Caco-2 (cell line): ENCODE data around the gene CIZ1. TPM values are rescaled to one million over a fixed set of nuclear protein-coding genes. Genes with fewer than 3 reads are reported as not detected.
A peak's percentile ranks its signal among the peaks of the same experiment; 100 is the strongest.

Experiments used
- Bru-seq: library from RNA; stranded (reverse); fragments of 400-500 nt; gene quantifications from one replicate; lab custom pipeline; 2021; lab: Mats Ljungman, UMichigan
- BruChase-seq, 2 experiments: library from RNA; stranded (reverse); fragments of 400-500 nt; gene quantifications; one replicate each; lab custom pipeline; 2021; lab: Mats Ljungman, UMichigan
- BruUV-seq: library from RNA; stranded (reverse); fragments of 400-500 nt; replicated peaks from 2 replicates; lab custom pipeline; 2021; lab: Mats Ljungman, UMichigan
- CTCF ChIA-PET: fragments of 300-600 bp; sonication (Branson Sonifier 250); formaldehyde crosslinking; loops from one replicate; lab custom pipeline; 2022; ENCODE audit warnings: antibody characterized with exemption; lab: Charles Lee
- POLR2A ChIA-PET: fragments of 300-600 bp; sonication (Branson Sonifier 250); formaldehyde crosslinking; loops from one replicate; lab custom pipeline; 2022; ENCODE audit warnings: antibody characterized with exemption; lab: Charles Lee
- DNase-seq, 2 experiments: peaks; one replicate each; pipeline versions ENCODE4 v3.0.0 to v3.0.0-alpha.2; 2020 to 2022
- H3K27me3 ChIP-seq: replicated peaks from 2 replicates; pipeline ENCODE4 v1.6.0; 2011; ENCODE audit warnings: low read length; ENCODE audit not compliant: control insufficient read depth, insufficient read depth
- H3K36me3 ChIP-seq: 2 replicates; pipeline ENCODE4 v1.5.1; 2011; ENCODE audit warnings: low read length; ENCODE audit not compliant: control insufficient read depth, insufficient read depth
- H3K4me1 ChIP-seq: fragments of 250-450 bp; sonication (Bioruptor Pico); 2 replicates; pipeline ENCODE4 v1.5.1; 2020; ENCODE audit warnings: mild to moderate bottlenecking
- H3K4me3 ChIP-seq: 2 replicates; pipeline ENCODE4 v1.5.1; 2011; ENCODE audit warnings: low read depth, mild to moderate bottlenecking, control low read depth, low read length
- H3K9me3 ChIP-seq: fragments of 250-450 bp; sonication (Bioruptor Pico); 2 replicates; pipeline ENCODE4 v1.5.1; 2020; ENCODE audit warnings: mild to moderate bottlenecking, moderate library complexity
- H3K27ac Mint-ChIP-seq: one replicate; pipeline ENCODE4 v1.8.0; 2022; ENCODE audit warnings: mixed read lengths; ENCODE audit not compliant: unreplicated experiment
- H3K27me3 Mint-ChIP-seq: one replicate; pipeline ENCODE4 v1.8.0; 2022; ENCODE audit warnings: mixed read lengths; ENCODE audit not compliant: insufficient read depth, unreplicated experiment
- H3K36me3 Mint-ChIP-seq: one replicate; pipeline ENCODE4 v1.8.0; 2022; ENCODE audit warnings: mild to moderate bottlenecking, mixed read lengths; ENCODE audit not compliant: insufficient read depth, unreplicated experiment
- H3K4me1 Mint-ChIP-seq: one replicate; pipeline ENCODE4 v1.8.0; 2022; ENCODE audit warnings: low read depth, mixed read lengths; ENCODE audit not compliant: unreplicated experiment
- H3K4me3 Mint-ChIP-seq: one replicate; pipeline ENCODE4 v1.8.0; 2022; ENCODE audit warnings: mild to moderate bottlenecking, moderate library complexity, mixed read lengths; ENCODE audit not compliant: unreplicated experiment
- H3K9me3 Mint-ChIP-seq: one replicate; pipeline ENCODE4 v1.8.0; 2022; ENCODE audit warnings: mixed read lengths; ENCODE audit not compliant: unreplicated experiment
- CTCF ChIP-seq, 2 experiments: fragments of 200-600 bp in 1 of 2; IDR thresholded peaks; 1 replicate in 1 of 2; 2 replicates in 1 of 2; pipeline versions ENCODE4 v1.5.1 to v1.8.0; 2011 to 2022; ENCODE audit warnings: antibody characterized with exemption in 1 of 2, control low read depth in 1 of 2, inconsistent platforms in 1 of 2, low read depth in 1 of 2, low read length in 1 of 2, mild to moderate bottlenecking in 1 of 2, moderate library complexity in 1 of 2; ENCODE audit not compliant: insufficient read depth in 1 of 2, severe bottlenecking in 1 of 2, unreplicated experiment in 1 of 2
- intact Hi-C: fragments of 100-400 bp; cut with micrococcal nuclease; formaldehyde crosslinking; loops from one replicate; pipeline ENCODE4 v1.10.0; 2022; ENCODE audit not compliant: unreplicated experiment
- long read RNA-seq: library from polyadenylated mRNA; stranded (forward); transcript quantifications from one replicate; pipeline ENCODE4 v2.0.0, GENCODE V29; 2022
- total RNA-seq: library from RNA; stranded (reverse); gene quantifications from 2 replicates; pipeline ENCODE4 v1.2.3, GENCODE V29; 2022

The CIZ1 gene
- total RNA-seq (154 and 187 TPM in 2 replicates), Bru-seq, nascent RNA (percentile 60 among the genes with signal in this experiment), BruChase-seq, experiment 1, labeled RNA remaining after a 2-hour chase (percentile 65 among the genes with signal in this experiment), BruChase-seq, experiment 2, labeled RNA remaining after a 6-hour chase (percentile 75 among the genes with signal in this experiment)
- long read RNA-seq, transcript CIZ1-204 (17 exons, 2,984 nt): major isoform, 50 of 172 reads
- long read RNA-seq, partial matches to known transcripts: 25 of 172 reads
- long read RNA-seq, other reads (novel, unspliced or antisense): 92 of 172 reads

- peak within 1 kb of the TSS; percentile 96 for H3K27ac Mint-ChIP-seq
- peaks cover 46% of the 10 kb centered on the region for H3K36me3 Mint-ChIP-seq
- H3K9me3 Mint-ChIP-seq: no peaks in the 10 kb centered on the region
- H3K36me3 ChIP-seq: peaks cover 3% of the 10 kb centered on the region
- H3K4me1 ChIP-seq: 0 out of 2 replicates have a peak, but pooled peaks cover 7% of the 10 kb centered on the region
- BruUV-seq: TSS peak; percentile 68
- no peaks in the 10 kb centered on the region for H3K27me3 ChIP-seq
- TF ChIP-seq CTCF (IDR thresholded peaks at IDR 0.05; ENCODE audit: insufficient read depth in 1 of 2, low read depth in 1 of 2, low read length in 1 of 2, severe bottlenecking in 1 of 2, unreplicated experiment in 1 of 2): peak; percentile 61 to 79
- ChIA-PET POLR2A (interaction anchor here (0.6 to 1.6 kb wide), 4 partner anchors 28 to 256 kb away, joined by 3 to 5 read pairs (median 4); partner anchors contain the start of gene BBLN), CTCF (interaction anchor here (0.6 to 1.9 kb wide), 4 partner anchors 8 to 253 kb away, joined by 3 to 10 read pairs (median 4); partner anchors contain the start of genes GOLGA2 and SWI5)
- intact Hi-C loops: loop anchor here (5.0 to 10.0 kb wide), 2 partner anchors 64 to 153 kb away; partner anchors contain the start of genes PTGES2 and SLC27A4
- peak; percentile 74 to 88 for DNase-seq
- no peaks in the 10 kb centered on the region for H3K9me3 ChIP-seq
- H3K4me1 Mint-ChIP-seq: peaks cover 8% of the 10 kb centered on the region
- H3K4me3 Mint-ChIP-seq: peak within 1 kb of the TSS; percentile 89
- no peaks in the 10 kb centered on the region for H3K27me3 Mint-ChIP-seq
- peak within 1 kb of the TSS; percentile 98 for H3K4me3 ChIP-seq
Observed at GRCh38 chr9:128191406-128192046, at the start of gene CIZ1. CIZ1 (minus strand) TSS chr9:128191572; CDS start chr9:128190857, 715 bp downstream.

- Histone ChIP-seq H3K4me1 (no peaks in the 10 kb centered on the region), H3K4me3 (no peak overlapping the region), H3K36me3 (no peaks in the 10 kb centered on the region), H3K9me3 (no peaks in the 10 kb centered on the region), H3K27me3 (no peaks in the 10 kb centered on the region)
- intact Hi-C loops: no loop called here
- no peaks in the 10 kb centered on the region for H3K27me3 Mint-ChIP-seq
- H3K36me3 Mint-ChIP-seq: no peaks in the 10 kb centered on the region
- POLR2A ChIA-PET: no interaction called here
- H3K4me3 Mint-ChIP-seq: no peak overlapping the region
- TF ChIP-seq CTCF (IDR thresholded peaks at IDR 0.05; ENCODE audit: insufficient read depth in 1 of 2, low read depth in 1 of 2, low read length in 1 of 2, severe bottlenecking in 1 of 2, unreplicated experiment in 1 of 2): no peak
- H3K27ac Mint-ChIP-seq: no peak overlapping the region
- BruUV-seq: no TSS peak
- CTCF ChIA-PET: no interaction called here
- no peak for DNase-seq
- H3K9me3 Mint-ChIP-seq: no peaks in the 10 kb centered on the region
- no peaks in the 10 kb centered on the region for H3K4me1 Mint-ChIP-seq
Observed at GRCh38 chr9:128233817-128234406, 42.5 kb upstream of the CIZ1 start.
